ENCODE data around the gene CDAN1.
A peak's percentile ranks its signal among the peaks of the same experiment; 100 is the strongest.

Gene CDAN1

GRCh38 chr15:42733027-42733426, 3.9 kb downstream of the CDAN1 start:
- DNase-seq (ENCODE audit: low spot score), result no peak

GRCh38 chr15:42732095-42732827, 4.7 kb downstream of the CDAN1 start:
- DNase-seq (ENCODE audit: low spot score), result no peak

GRCh38 chr15:42731461-42731860, 5.5 kb downstream of the CDAN1 start:
- no peak for DNase-seq (ENCODE audit: low spot score)

GRCh38 chr15:42730536-42730935, 6.4 kb downstream of the CDAN1 start:
- no peak for DNase-seq (ENCODE audit: low spot score)

GRCh38 chr15:42730135-42730534, 6.8 kb downstream of the CDAN1 start:
- DNase-seq (ENCODE audit: low spot score), result no peak

GRCh38 chr15:42729409-42729808, 7.5 kb downstream of the CDAN1 start:
- no peak for DNase-seq (ENCODE audit: low spot score)

GRCh38 chr15:42728972-42729371, 8.0 kb downstream of the CDAN1 start:
- DNase-seq (ENCODE audit: low spot score), result no peak

- DNase-seq (ENCODE audit: low spot score), result peak; percentile 45
Observed at GRCh38 chr15:42728560-42728959, 8.4 kb downstream of the CDAN1 start.

- DNase-seq (ENCODE audit: low spot score), result no peak
Observed at GRCh38 chr15:42727750-42728381, 9.1 kb downstream of the CDAN1 start.

GRCh38 chr15:42726114-42726513, 10.8 kb downstream of the CDAN1 start:
- no peak for DNase-seq (ENCODE audit: low spot score)

GRCh38 chr15:42725331-42725903, 11.5 kb downstream of the CDAN1 start:
- no peak for DNase-seq (ENCODE audit: low spot score)

GRCh38 chr15:42724276-42724675, 12.7 kb downstream of the CDAN1 start:
- no peak for DNase-seq (ENCODE audit: low spot score)

GRCh38 chr15:42723068-42723467, 13.9 kb downstream of the CDAN1 start:
- DNase-seq (ENCODE audit: low spot score), result no peak

GRCh38 chr15:42721916-42722315, 15.0 kb downstream of the CDAN1 start:
- DNase-seq (ENCODE audit: low spot score), result no peak

GRCh38 chr15:42721016-42721415, 15.9 kb downstream of the CDAN1 start:
- no peak for DNase-seq (ENCODE audit: low spot score)

- DNase-seq (ENCODE audit: low spot score), result no peak
Observed at GRCh38 chr15:42720071-42720470, 16.9 kb downstream of the CDAN1 start.

- DNase-seq (ENCODE audit: low spot score), result no peak
Observed at GRCh38 chr15:42719043-42719442, 17.9 kb downstream of the CDAN1 start.

- DNase-seq (ENCODE audit: low spot score), result no peak
Observed at GRCh38 chr15:42716626-42717025, 20.3 kb downstream of the CDAN1 start.

GRCh38 chr15:42716125-42716524, 20.8 kb downstream of the CDAN1 start:
- DNase-seq (ENCODE audit: low spot score), result no peak

- no peak for DNase-seq (ENCODE audit: low spot score)
Observed at GRCh38 chr15:42712584-42712983, 24.3 kb downstream of the CDAN1 start.

- no peak for DNase-seq (ENCODE audit: low spot score)
Observed at GRCh38 chr15:42711746-42712145, 25.2 kb downstream of the CDAN1 start.

GRCh38 chr15:42710662-42711061, 26.3 kb downstream of the CDAN1 start:
- DNase-seq (ENCODE audit: low spot score), result no peak

GRCh38 chr15:42707873-42708544, 28.9 kb downstream of the CDAN1 start:
- no peak for DNase-seq (ENCODE audit: low spot score)
